HepG2 (cell line): Measurements from ENCODE around the gene PPP1R12C. TPM values are rescaled to one million over a fixed set of nuclear protein-coding genes. Genes with fewer than 3 reads are reported as not detected.

Source experiments
- HOMEZ ChIP-seq: IDR thresholded peaks from 2 replicates; pipeline ENCODE4 v1.6.1; 2016; ENCODE audit warnings: low read depth
- MNT ChIP-seq: fragments of 450-650 bp; IDR thresholded peaks from 2 replicates; pipeline ENCODE4 v1.6.1; 2016
- NCOA5 ChIP-seq: sonication (generic); formaldehyde crosslinking; IDR thresholded peaks from 2 replicates; pipeline ENCODE4 v1.4.0; 2020; ENCODE audit warnings: missing genetic modification reagents
- PRDM15 ChIP-seq: sonication (generic); formaldehyde crosslinking; IDR thresholded peaks from 2 replicates; pipeline ENCODE4 v1.4.0; 2020; ENCODE audit warnings: missing genetic modification reagents
- ZBTB21 ChIP-seq: sonication (generic); formaldehyde crosslinking; IDR thresholded peaks from 2 replicates; pipeline ENCODE4 v1.4.0; 2020; ENCODE audit warnings: missing genetic modification reagents
- ZBTB34 ChIP-seq: sonication (generic); formaldehyde crosslinking; IDR thresholded peaks from 2 replicates; pipeline ENCODE4 v1.8.0; 2022; ENCODE audit warnings: mild to moderate bottlenecking, missing genetic modification reagents
- ZBTB49 ChIP-seq: sonication (generic); formaldehyde crosslinking; IDR thresholded peaks from 2 replicates; pipeline ENCODE4 v1.4.0; 2020; ENCODE audit warnings: missing genetic modification reagents, borderline replicate concordance
- ZMAT5 ChIP-seq: sonication (generic); formaldehyde crosslinking; IDR thresholded peaks from 2 replicates; pipeline ENCODE4 v1.5.0; 2020; ENCODE audit warnings: mild to moderate bottlenecking, low read depth, missing genetic modification reagents, borderline replicate concordance
- ZNF547 ChIP-seq: sonication (generic); formaldehyde crosslinking; IDR thresholded peaks from 2 replicates; pipeline ENCODE4 v1.5.1; 2020; ENCODE audit warnings: mild to moderate bottlenecking, missing genetic modification reagents
- ZNF605 ChIP-seq: sonication (generic); formaldehyde crosslinking; IDR thresholded peaks from 2 replicates; pipeline ENCODE4 v1.8.0; 2022; ENCODE audit warnings: mild to moderate bottlenecking, missing genetic modification reagents
- ZXDC ChIP-seq: sonication (generic); formaldehyde crosslinking; IDR thresholded peaks from 2 replicates; pipeline ENCODE4 v1.5.0; 2020; ENCODE audit warnings: mild to moderate bottlenecking, missing genetic modification reagents
- polyA plus RNA-seq, 8 experiments: library from polyadenylated mRNA; depleted of rRNA in 3 of 8; stranded (reverse) in 7 of 8; unstranded in 1 of 8; fragments of >200 nt; fragmentation: Illumina TruSeq in 4 of 8; extraction: Trizol in 4 of 8; gene quantifications; 2 replicates each; pipeline versions ENCODE4 v1.2.1 to v1.2.3, GENCODE V29; 2011 to 2016; ENCODE audit warnings: low read depth in 4 of 8, missing spikeins in 1 of 8, mixed read lengths in 1 of 8; ENCODE audit not compliant: insufficient read depth in 1 of 8
- total RNA-seq, 5 experiments: library from RNA; depleted of rRNA; stranded (reverse); fragments of >200 nt; fragmentation: Illumina TruSeq; extraction: Trizol; gene quantifications; 2 replicates each; pipeline ENCODE4 v1.2.3, GENCODE V29; 2016; ENCODE audit warnings: low read depth in 1 of 5

PPP1R12C gene
- total and polyA plus RNA-seq, 2 of the 13 experiments (the other 11 are each of a cell fraction or from before 2014, with no cell fraction given): 29.7 to 30.3 TPM

GRCh38 chr19:55160128-55160985 is 42.9 kb upstream of the PPP1R12C start (continued):
- no peak for TF ChIP-seq ZBTB49 (CRISPR knock-in tag)
- no peak for TF ChIP-seq ZBTB34 (CRISPR knock-in tag)
- no peak for TF ChIP-seq ZBTB21 (CRISPR knock-in tag)
- no peak for TF ChIP-seq PRDM15 (CRISPR knock-in tag)
- TF ChIP-seq ZMAT5 (CRISPR knock-in tag): no peak
- no peak for TF ChIP-seq NCOA5 (CRISPR knock-in tag)
- TF ChIP-seq ZNF547 (CRISPR knock-in tag): no peak
- TF ChIP-seq HOMEZ (CRISPR knock-in tag): no peak
- TF ChIP-seq MNT: 0 out of 2 replicates have a peak, but pooled peaks have one; percentile 3
- TF ChIP-seq ZXDC (CRISPR knock-in tag): no peak
- no peak for TF ChIP-seq ZNF605 (CRISPR knock-in tag)
